ENCODE data around the gene RPS6KL1.

RPS6KL1 gene, protein sequence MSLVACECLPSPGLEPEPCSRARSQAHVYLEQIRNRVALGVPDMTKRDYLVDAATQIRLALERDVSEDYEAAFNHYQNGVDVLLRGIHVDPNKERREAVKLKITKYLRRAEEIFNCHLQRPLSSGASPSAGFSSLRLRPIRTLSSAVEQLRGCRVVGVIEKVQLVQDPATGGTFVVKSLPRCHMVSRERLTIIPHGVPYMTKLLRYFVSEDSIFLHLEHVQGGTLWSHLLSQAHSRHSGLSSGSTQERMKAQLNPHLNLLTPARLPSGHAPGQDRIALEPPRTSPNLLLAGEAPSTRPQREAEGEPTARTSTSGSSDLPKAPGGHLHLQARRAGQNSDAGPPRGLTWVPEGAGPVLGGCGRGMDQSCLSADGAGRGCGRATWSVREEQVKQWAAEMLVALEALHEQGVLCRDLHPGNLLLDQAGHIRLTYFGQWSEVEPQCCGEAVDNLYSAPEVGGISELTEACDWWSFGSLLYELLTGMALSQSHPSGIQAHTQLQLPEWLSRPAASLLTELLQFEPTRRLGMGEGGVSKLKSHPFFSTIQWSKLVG

GRCh38 chr14:74922752-74923401 lies at the start of gene RPS6KL1:
TSS of gene RPS6KL1 (minus strand) at chr14:74923260. CDS start at chr14:74921541, 1,719 bp downstream.
- DNase-seq (ENCODE audit: low read depth) = peak; percentile 48

GRCh38 chr14:74968811-74969210 lies 45.8 kb upstream of the RPS6KL1 start:
- DNase-seq (ENCODE audit: low read depth) = no peak

- DNase-seq (ENCODE audit: low read depth) = no peak
Measured at GRCh38 chr14:74965486-74966153, 42.6 kb upstream of the RPS6KL1 start.

- no peak for DNase-seq (ENCODE audit: low read depth)
Measured at GRCh38 chr14:74964787-74965485, 41.9 kb upstream of the RPS6KL1 start.

DNA sequence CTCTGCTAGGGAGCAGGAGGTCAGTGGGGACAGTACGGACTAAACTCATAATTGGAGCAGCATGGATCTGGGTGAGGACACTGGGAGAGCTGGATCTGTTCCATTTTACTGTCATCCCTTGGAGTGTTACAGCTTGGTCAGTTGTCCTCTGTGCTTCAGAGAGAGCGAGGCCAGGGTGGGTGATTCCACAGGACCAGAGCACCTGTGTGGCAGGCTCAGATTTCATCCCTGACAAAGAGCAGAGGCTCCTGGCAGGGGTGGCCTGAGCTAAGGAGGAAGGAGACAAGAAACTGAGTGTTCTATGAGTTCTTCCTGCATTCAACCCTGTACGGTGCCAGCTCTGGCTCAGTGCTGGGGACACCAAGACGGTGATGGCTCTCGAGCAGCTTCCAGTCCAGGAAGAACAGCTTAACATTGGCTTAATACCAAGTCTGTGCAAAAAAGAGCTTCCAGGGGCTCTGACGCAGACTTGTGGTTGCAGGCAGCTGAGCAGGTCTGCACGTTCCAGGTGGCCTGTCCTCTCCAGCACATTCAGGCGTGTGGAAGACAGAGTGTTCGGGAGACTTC lies 40.7 kb upstream of the RPS6KL1 start:
- no peak for DNase-seq (ENCODE audit: low read depth)

GRCh38 chr14:74963178-74963704 lies 40.2 kb upstream of the RPS6KL1 start:
- DNase-seq (ENCODE audit: low read depth) = no peak

DNA sequence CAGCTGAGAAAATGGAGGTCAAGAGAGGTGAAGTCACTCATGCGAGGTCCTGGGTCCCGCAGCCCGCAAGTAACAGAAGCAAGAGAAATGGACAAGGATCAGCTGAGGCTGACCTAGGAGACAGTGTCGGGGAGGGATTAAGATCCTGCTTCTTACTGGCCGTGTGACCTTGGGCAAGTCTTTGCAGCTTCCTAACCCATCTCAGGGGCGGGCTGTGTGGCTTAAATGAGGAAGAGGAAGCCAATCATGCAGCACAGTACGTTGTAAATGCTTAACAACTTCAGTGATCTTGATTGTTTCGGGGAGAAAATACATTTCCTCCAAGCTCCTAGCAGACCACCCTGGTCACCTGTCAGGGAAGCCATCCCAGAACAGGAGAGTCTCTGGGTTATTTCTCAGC lies 39.4 kb upstream of the RPS6KL1 start:
- no peak for DNase-seq (ENCODE audit: low read depth)

GRCh38 chr14:74962046-74962445 lies 39.0 kb upstream of the RPS6KL1 start:
- no peak for DNase-seq (ENCODE audit: low read depth)

- no peak for DNase-seq (ENCODE audit: low read depth)
Measured at GRCh38 chr14:74961238-74961911, 38.3 kb upstream of the RPS6KL1 start.

DNA sequence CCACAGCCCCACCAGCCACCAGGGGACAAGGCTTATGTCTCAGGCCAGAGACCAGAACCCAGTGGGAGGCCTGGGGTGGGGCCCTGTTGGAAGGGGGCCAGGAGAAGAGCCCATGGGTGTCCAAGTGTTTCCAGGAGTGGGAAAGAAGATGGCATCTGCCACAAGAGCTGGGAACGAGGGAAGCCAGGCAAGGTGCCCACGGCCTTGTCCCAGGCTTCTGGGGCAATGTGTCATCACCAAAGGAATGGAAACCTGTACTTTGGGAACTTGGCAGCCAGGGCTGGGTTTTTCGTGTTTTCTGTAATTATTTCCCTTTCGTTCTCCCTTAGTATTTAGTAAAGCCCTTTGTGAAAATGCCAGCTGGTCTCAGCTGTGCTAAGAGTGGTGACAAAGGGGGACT lies 37.7 kb upstream of the RPS6KL1 start:
- no peak for DNase-seq (ENCODE audit: low read depth)

- no peak for DNase-seq (ENCODE audit: low read depth)
Measured at GRCh38 chr14:74959596-74960180, 36.6 kb upstream of the RPS6KL1 start.

GRCh38 chr14:74956280-74957072 lies 33.4 kb upstream of the RPS6KL1 start:
- DNase-seq (ENCODE audit: low read depth) = no peak

DNA sequence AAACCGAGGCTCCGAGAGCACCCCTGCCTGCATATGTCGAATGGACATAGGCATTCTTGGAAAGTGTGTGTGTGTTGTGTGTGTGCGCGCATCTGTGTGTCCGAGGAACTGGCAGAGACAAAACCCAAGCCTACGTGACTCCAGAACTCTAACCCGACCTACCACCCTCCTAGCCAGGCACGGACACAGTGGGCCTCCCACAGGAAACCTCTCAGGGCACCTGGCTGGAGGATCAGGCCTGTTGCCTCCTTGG lies 32.9 kb upstream of the RPS6KL1 start:
- no peak for DNase-seq (ENCODE audit: low read depth)

DNA sequence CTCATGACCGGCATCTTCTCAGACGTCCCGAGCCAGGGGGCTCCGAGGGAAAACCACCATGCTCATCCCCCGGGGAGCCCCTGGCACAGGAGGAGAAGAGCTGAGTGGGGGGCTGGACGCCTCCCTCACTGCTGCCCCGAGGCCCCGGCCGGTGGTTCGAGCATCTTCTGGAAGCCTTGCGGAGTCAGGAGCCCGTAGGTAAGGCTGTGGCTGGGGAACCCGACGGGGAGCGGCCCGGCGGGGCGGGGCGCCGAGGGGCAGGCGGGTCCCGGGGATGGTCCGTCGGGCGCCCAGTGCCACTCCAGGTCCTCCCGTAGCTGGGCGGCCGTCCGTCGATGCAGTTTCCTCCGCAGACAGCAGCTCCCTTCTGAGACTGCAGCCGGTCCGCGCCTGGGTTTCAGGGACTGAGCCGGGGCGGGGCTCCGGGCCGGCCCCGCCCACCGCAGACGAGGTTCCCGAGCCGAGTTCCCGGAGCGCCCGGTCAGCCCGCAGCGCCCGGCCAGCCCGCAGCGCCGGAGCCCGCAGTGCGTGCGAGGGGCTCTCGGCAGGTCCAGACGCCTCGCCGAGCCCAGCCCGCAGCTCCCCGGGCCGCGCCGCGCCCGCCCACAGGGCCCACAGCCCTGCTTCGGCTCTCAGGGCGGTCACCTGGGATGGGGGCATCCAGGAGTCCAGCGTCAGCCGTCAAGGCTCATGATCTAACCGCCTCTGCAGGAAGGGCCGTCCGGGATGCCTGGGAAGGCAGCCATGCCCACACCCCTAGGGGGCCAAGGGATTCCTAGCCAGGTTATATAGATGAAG lies 32.4 kb upstream of the RPS6KL1 start, which contains the start of gene PGF:
Gene PGF (minus strand): TSS at position 369 of the 798 bp plus-strand sequence. CDS start 355 bp downstream, at position 14.
- no peak for DNase-seq (ENCODE audit: low read depth)

DNA sequence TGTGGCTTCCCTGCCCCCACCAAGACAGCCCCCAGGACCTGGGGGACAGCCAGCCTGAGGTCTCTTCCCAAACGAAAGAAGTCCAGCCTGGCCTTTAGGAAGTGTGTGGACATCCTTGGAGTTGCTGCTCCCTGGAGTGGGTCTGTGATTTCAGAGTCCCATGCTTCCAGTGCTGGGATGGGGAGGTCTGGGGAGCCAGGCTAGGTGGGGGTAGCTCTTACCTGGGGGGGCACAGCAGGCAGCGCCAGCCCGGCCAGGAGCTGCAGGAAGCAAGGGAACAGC lies 31.8 kb upstream of the RPS6KL1 start:
- no peak for DNase-seq (ENCODE audit: low read depth)

DNA sequence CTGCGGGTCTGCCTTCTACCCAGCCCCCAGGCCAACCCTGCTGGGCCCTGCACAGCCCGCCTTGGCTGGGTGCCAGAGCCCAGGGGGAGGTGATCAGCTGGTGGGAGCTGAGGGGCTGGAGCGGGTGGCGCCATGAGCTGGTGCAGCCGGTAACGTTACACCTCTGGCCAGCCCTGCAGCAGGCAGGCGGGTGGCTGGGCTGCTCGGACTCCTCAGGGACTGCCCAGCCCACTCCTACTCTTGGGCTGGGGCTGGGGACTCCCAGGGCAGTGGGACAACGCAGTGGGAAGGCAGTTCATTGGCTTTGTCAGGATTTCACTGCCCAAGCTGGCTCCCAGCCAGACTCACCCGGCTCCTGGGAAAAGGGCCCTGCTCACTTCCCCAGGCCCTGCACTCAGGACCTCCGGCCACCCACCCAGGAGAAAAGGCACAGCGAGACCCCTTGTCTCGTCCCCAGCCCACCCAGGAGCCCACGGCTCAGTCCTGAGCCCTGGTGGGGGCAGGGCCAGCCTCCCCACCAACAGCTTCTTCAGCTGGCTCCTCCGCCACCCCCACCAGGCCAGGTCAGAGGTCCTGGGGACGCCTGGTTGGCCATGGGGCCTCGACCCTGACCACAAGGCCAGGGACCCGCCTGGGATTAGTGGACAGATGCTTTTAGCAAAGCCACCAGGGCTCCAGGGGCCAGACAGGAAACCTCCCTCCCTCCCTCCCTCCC lies 31.3 kb upstream of the RPS6KL1 start:
- no peak for DNase-seq (ENCODE audit: low read depth)

GRCh38 chr14:74953686-74954085 lies 30.6 kb upstream of the RPS6KL1 start:
- no peak for DNase-seq (ENCODE audit: low read depth)

- DNase-seq (ENCODE audit: low read depth) = no peak
Measured at GRCh38 chr14:74952697-74953484, 29.8 kb upstream of the RPS6KL1 start.

Measured in stimulated activated CD8-positive, alpha-beta memory T cell treated with anti-CD3 and anti-CD28 coated beads, Interleukin-7, amount 100 ng/mL, for 24 hours (primary cell).